Fibroblast of pulmonary artery (primary cell): ENCODE measurements around the gene LTBP2.

Experiments used
- DNase-seq: peaks from one replicate; pipeline ENCODE4 v3.0.0-alpha.2; 2010; ENCODE audit warnings: low read depth
- H3K4me3 ChIP-seq: replicated peaks from 2 replicates; pipeline ENCODE4 v1.5.1; 2011; ENCODE audit warnings: low read depth, mild to moderate bottlenecking, control low read depth, low read length, moderate library complexity
- TF ChIP-seq, protein P1 (sequence below): IDR thresholded peaks from 2 replicates; pipeline ENCODE4 v1.5.1; 2011; ENCODE audit warnings: mild to moderate bottlenecking, control low read depth, low read length, inconsistent platforms; ENCODE audit errors: missing control alignments

LTBP2 gene

DNA sequence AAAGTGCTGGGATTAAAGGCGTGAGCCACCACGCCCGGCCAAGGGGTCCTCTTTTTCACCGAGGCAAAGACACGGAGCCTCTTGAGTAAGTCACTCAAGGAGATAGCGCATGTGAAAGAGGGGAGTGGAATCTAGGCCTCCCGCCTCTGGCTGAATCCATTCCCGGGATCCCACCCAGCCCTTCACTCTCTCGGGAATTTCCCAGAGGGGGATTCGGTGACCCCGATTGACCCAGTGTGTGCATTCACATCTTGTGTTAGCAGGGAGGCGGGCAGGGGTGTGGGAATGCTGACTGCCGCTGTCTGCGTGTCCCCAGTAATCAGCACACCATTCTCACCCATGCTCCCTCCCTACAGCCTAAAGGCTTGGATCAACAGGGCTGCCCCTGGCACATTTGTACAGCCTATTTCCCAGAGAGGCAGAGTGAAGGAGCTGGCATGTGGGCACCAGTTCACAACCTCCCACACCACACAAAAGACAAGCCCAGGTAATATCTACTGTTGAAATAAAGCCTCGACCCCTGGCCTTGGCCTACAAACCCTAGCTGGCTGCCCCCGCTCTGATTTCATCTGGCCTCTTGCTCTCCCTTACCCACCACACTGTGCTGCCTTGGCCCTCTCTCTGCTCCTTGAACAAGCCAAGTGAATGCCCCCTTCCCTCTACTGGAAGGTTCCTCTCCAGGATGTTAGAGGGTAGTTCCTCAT lies 1.3 kb upstream of the LTBP2 start:
- H3K4me3 ChIP-seq = no peak overlapping the region
- TF ChIP-seq, protein P1, sequence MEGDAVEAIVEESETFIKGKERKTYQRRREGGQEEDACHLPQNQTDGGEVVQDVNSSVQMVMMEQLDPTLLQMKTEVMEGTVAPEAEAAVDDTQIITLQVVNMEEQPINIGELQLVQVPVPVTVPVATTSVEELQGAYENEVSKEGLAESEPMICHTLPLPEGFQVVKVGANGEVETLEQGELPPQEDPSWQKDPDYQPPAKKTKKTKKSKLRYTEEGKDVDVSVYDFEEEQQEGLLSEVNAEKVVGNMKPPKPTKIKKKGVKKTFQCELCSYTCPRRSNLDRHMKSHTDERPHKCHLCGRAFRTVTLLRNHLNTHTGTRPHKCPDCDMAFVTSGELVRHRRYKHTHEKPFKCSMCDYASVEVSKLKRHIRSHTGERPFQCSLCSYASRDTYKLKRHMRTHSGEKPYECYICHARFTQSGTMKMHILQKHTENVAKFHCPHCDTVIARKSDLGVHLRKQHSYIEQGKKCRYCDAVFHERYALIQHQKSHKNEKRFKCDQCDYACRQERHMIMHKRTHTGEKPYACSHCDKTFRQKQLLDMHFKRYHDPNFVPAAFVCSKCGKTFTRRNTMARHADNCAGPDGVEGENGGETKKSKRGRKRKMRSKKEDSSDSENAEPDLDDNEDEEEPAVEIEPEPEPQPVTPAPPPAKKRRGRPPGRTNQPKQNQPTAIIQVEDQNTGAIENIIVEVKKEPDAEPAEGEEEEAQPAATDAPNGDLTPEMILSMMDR = no peak
- no peak for DNase-seq

DNA sequence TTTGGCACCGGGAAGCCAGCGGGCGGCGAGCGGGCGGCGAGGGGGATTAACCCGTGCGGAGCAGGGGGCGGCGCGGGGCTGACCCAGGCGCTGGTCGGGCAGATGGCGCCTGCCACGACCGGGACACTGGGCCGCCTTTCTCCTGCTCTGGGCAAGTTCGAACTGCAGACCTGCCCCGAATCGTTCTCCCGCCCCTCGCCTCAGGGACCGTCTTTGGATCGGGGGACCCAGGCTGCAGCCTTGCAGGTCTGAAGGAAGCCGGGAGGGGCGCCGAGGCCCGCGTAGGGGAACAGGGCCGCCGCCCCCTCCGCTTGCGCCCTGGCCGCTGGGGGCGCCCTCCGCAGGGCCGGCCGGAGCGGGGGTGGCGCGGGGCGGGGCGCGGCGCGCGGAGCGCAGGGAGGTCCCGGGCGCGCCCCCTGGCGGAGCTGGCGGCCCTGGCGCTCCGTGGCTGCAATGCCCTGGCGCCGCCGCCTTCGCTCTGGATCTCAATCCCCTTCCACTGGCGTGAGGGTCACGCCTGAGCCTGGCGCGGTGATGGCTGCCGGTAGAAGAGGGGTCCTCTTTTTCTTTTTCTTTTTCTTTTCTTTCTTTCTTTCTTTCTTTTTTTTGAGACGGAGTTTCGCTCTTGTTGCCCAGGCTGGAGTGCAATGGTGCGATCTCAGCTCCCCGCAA lies 449 bp upstream of the LTBP2 start:
- peak overlapping the region; percentile 69 for H3K4me3 ChIP-seq
- DNase-seq = peak; percentile 83
- TF ChIP-seq, protein P1 = peak; percentile 37

DNA sequence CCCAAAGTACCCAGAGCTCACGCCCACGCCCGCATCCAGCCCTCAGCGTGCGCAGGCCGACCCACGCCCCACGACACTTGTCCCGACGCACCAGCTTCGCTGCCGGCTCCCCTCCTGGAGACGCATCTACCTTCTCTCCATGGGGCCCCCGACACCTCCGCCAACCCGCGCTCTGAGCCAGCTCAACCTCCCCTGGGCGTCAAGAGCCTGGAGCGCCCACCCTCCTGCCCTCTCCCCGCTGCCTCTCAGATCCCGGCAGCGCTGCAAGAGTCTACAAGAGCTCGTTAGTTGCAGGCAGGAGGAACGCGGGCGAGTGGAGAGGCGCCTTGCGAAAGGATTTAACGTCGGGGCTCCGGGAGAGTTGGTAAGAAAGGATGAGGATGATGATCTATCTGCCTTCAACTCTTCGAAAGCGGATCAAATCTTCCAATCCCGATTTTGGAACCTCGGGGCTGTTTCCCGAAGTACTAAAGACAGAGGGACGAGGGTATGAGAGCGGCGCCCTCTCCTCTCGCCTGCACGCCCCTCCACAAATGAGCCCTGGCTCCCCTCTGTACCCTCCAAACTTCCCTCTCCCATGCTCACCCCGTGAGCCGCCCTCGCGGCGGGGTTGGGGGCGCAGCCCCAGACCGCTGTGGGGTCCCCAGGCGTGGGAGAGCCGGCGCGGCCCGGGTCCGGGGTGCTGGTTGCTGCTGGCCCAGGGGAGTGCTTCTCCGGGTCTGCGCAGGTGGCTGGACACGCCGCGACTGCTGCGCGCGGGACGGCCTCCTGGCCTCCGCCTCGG lies 979 bp downstream of the LTBP2 start:
- H3K4me3 ChIP-seq = peak overlapping the region; percentile 69
- peak; percentile 53 for DNase-seq
- TF ChIP-seq, protein P1 = no peak

GRCh38 chr14:74610199-74610865 lies 1.7 kb downstream of the LTBP2 start:
- TF ChIP-seq, protein P1 = no peak
- peak overlapping the region; percentile 69 for H3K4me3 ChIP-seq
- DNase-seq = no peak

DNA sequence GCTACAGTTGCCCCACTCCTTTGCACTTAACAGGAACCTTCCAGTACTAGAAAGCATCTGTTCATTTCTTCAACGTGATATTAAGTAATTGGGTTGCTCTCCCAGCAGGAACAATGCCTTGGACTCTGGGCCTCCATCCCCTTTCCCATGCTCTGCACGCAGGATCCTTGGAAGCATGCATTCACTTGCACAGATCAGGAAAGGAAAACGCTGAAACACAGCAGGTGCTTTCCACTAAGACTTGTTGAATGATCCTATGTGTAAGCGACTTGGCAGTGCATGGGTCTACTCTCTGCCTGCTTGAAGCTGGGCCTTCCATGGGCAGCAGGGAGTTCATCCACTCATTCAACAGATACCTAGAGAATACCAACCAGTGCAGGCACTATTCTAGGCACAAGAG lies 2.3 kb downstream of the LTBP2 start:
- DNase-seq = peak; percentile 61
- TF ChIP-seq, protein P1 = no peak
- H3K4me3 ChIP-seq = peak overlapping the region; percentile 69

DNA sequence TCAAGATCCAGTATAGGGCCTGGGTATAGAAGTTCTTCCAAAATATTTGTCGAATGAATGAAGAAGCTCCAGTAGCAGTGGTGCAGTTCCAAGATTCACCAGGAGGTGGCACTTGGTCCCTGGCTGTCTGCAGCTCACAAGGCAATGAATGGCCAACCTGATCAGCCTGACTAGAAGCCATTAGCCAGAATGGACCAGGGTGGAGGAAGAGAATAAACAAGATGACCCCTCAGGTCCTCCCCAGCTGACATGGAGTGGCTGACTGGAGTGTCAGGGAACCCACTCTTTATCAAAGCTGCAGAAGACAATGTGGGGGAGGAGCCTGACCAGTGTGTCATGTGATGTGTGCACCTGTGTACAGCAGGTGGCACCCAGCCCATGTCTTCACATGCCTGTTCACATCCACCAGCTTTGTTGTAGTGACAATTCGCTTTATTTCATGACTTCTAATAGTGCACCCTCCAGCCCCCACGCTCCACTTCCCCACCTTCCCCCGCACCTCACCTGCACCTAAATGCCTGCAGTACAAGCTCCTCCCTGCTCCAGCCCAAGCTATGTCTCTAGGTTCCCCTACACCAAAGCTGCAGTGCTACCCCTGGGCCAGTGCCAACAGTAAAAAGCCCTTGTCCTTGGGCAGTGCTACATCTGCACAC lies 3.0 kb downstream of the LTBP2 start:
- TF ChIP-seq, protein P1 = peak; percentile 100
- H3K4me3 ChIP-seq = peak overlapping the region; percentile 69
- DNase-seq = peak; percentile 95
